Measurements from ENCODE around the gene ZBTB48.
A peak's percentile ranks its signal among the peaks of the same experiment; 100 is the strongest.

Gene ZBTB48

GRCh38 chr1:6612641-6613360, 33.0 kb downstream of the ZBTB48 start:
- Mint-ChIP-seq H3K4me3 (peak overlapping the region; percentile 89), H3K27ac (peak overlapping the region; percentile 89), H3K4me1 (peaks cover 26% of the 10 kb centered on the region), H3K9me3 (no peaks in the 10 kb centered on the region), H3K36me3 (peaks cover 14% of the 10 kb centered on the region)
- ATAC-seq (peak; percentile 67), DNase-seq (ENCODE audit: low spot score in 2 of 2) (no peak)

GRCh38 chr1:6613361-6614018, 33.7 kb downstream of the ZBTB48 start, which contains the start of gene PHF13:
PHF13 (plus strand) TSS chr1:6613731; CDS start chr1:6614067, 336 bp downstream.
- peaks cover 26% of the 10 kb centered on the region for H3K4me1 Mint-ChIP-seq

GRCh38 chr1:6614019-6614928, 34.5 kb downstream of the ZBTB48 start:
- no peak overlapping the region for H3K27ac Mint-ChIP-seq
- DNase-seq (ENCODE audit: low spot score in 2 of 2): peak; percentile 43 to 79

More at GRCh38 chr1:6613361-6614018, 33.7 kb downstream of the ZBTB48 start, which contains the start of gene PHF13:
- Mint-ChIP-seq H3K9me3 (no peaks in the 10 kb centered on the region), H3K4me3 (peak within 1 kb of the TSS; percentile 89), H3K27ac (peak within 1 kb of the TSS; percentile 89), H3K36me3 (peaks cover 21% of the 10 kb centered on the region)
- peak; percentile 97 for ATAC-seq
- peak; percentile 98 to 100 for DNase-seq (ENCODE audit: low spot score in 2 of 2)

GRCh38 chr1:6614929-6615785, 35.4 kb downstream of the ZBTB48 start:
- Mint-ChIP-seq H3K36me3 (peaks cover 37% of the 10 kb centered on the region), H3K27ac (peak overlapping the region; percentile 34), H3K4me1 (peaks cover 26% of the 10 kb centered on the region), H3K9me3 (no peaks in the 10 kb centered on the region), H3K4me3 (peak overlapping the region; percentile 89)
- DNase-seq (ENCODE audit: low spot score in 2 of 2) (no peak), ATAC-seq (no peak)

More at GRCh38 chr1:6614019-6614928, 34.5 kb downstream of the ZBTB48 start:
- H3K4me1 Mint-ChIP-seq: peaks cover 26% of the 10 kb centered on the region
- no peaks in the 10 kb centered on the region for H3K9me3 Mint-ChIP-seq
- ATAC-seq: peak; percentile 3
- H3K36me3 Mint-ChIP-seq: peaks cover 29% of the 10 kb centered on the region
- H3K4me3 Mint-ChIP-seq: peak overlapping the region; percentile 89

GRCh38 chr1:6619045-6619444, 39.3 kb downstream of the ZBTB48 start:
- Mint-ChIP-seq H3K9me3 (no peaks in the 10 kb centered on the region), H3K4me1 (peaks cover 28% of the 10 kb centered on the region), H3K4me3 (no peak overlapping the region), H3K36me3 (peaks cover 63% of the 10 kb centered on the region), H3K27ac (no peak overlapping the region)
- no peak for DNase-seq (ENCODE audit: low spot score in 2 of 2)
- no peak for ATAC-seq

GRCh38 chr1:6621429-6622391, 41.9 kb downstream of the ZBTB48 start:
- DNase-seq (ENCODE audit: low spot score in 2 of 2) (no peak), ATAC-seq (no peak)
- Mint-ChIP-seq H3K4me1 (peaks cover 31% of the 10 kb centered on the region), H3K36me3 (peaks cover 73% of the 10 kb centered on the region), H3K4me3 (no peak overlapping the region), H3K9me3 (no peaks in the 10 kb centered on the region), H3K27ac (no peak overlapping the region)

- DNase-seq (ENCODE audit: low spot score in 2 of 2): no peak
- H3K27ac Mint-ChIP-seq: no peak overlapping the region
Observed at GRCh38 chr1:6622396-6623152, 42.8 kb downstream of the ZBTB48 start.

GRCh38 chr1:6623269-6623965, 43.6 kb downstream of the ZBTB48 start:
- H3K9me3 Mint-ChIP-seq: no peaks in the 10 kb centered on the region
- peaks cover 72% of the 10 kb centered on the region for H3K36me3 Mint-ChIP-seq
- peaks cover 38% of the 10 kb centered on the region for H3K4me1 Mint-ChIP-seq
- ATAC-seq (no peak), DNase-seq (ENCODE audit: low spot score in 2 of 2) (no peak)
- no peak overlapping the region for H3K27ac Mint-ChIP-seq
- H3K4me3 Mint-ChIP-seq: no peak overlapping the region

More at GRCh38 chr1:6622396-6623152, 42.8 kb downstream of the ZBTB48 start:
- Mint-ChIP-seq H3K36me3 (peaks cover 74% of the 10 kb centered on the region), H3K4me3 (no peak overlapping the region), H3K9me3 (no peaks in the 10 kb centered on the region), H3K4me1 (peaks cover 32% of the 10 kb centered on the region)
- no peak for ATAC-seq

- Mint-ChIP-seq H3K9me3 (no peaks in the 10 kb centered on the region), H3K27ac (peak within 1 kb of the TSS; percentile 87), H3K4me1 (peaks cover 47% of the 10 kb centered on the region)
Observed at GRCh38 chr1:6624710-6625583, 45.2 kb downstream of the ZBTB48 start, which contains the start of gene THAP3. THAP3 (plus strand) TSS chr1:6624868; CDS start chr1:6625219, 351 bp downstream.

GRCh38 chr1:6625584-6626149, 45.9 kb downstream of the ZBTB48 start:
- H3K36me3 Mint-ChIP-seq: peaks cover 71% of the 10 kb centered on the region
- H3K4me1 Mint-ChIP-seq: peaks cover 48% of the 10 kb centered on the region
- DNase-seq (ENCODE audit: low spot score in 2 of 2): no peak
- peak overlapping the region; percentile 77 for H3K4me3 Mint-ChIP-seq
- no peaks in the 10 kb centered on the region for H3K9me3 Mint-ChIP-seq
- ATAC-seq: peak; percentile 61
- H3K27ac Mint-ChIP-seq: peak overlapping the region; percentile 87

More at GRCh38 chr1:6624710-6625583, 45.2 kb downstream of the ZBTB48 start, which contains the start of gene THAP3:
- peak; percentile 76 to 91 for DNase-seq (ENCODE audit: low spot score in 2 of 2)
- peaks cover 71% of the 10 kb centered on the region for H3K36me3 Mint-ChIP-seq
- H3K4me3 Mint-ChIP-seq: peak within 1 kb of the TSS; percentile 77
- ATAC-seq: peak; percentile 95

GRCh38 chr1:6627031-6627430, 47.2 kb downstream of the ZBTB48 start:
- Mint-ChIP-seq H3K4me3 (peak overlapping the region; percentile 77), H3K4me1 (peaks cover 48% of the 10 kb centered on the region), H3K27ac (peak overlapping the region; percentile 76), H3K9me3 (no peaks in the 10 kb centered on the region), H3K36me3 (peaks cover 71% of the 10 kb centered on the region)
- DNase-seq (ENCODE audit: low spot score in 2 of 2) (no peak), ATAC-seq (no peak)
